ENCODE measurements around the gene SLC25A38.

- TF ChIP-seq POLR2AphosphoS5 (IDR thresholded peaks at IDR 0.05) (no peak), TAF1 (IDR thresholded peaks at IDR 0.05; ENCODE audit: low read depth) (no peak)
Measured at GRCh38 chr3:39438880-39439279, 55.7 kb downstream of the SLC25A38 start.

All from neural cell (in vitro differentiated cells).